Hepatic stellate cell (primary cell): Measurements from ENCODE around the gene CFAP74.

Experiments
- DNase-seq: peaks from one replicate; pipeline ENCODE4 v3.0.0; 2011; ENCODE audit warnings: low spot score

The CFAP74 gene

GRCh38 chr1:1926886-1927660, 76.5 kb downstream of the CFAP74 start:
- DNase-seq: no peak

GRCh38 chr1:1926346-1926811, 77.2 kb downstream of the CFAP74 start:
- DNase-seq: no peak

DNA sequence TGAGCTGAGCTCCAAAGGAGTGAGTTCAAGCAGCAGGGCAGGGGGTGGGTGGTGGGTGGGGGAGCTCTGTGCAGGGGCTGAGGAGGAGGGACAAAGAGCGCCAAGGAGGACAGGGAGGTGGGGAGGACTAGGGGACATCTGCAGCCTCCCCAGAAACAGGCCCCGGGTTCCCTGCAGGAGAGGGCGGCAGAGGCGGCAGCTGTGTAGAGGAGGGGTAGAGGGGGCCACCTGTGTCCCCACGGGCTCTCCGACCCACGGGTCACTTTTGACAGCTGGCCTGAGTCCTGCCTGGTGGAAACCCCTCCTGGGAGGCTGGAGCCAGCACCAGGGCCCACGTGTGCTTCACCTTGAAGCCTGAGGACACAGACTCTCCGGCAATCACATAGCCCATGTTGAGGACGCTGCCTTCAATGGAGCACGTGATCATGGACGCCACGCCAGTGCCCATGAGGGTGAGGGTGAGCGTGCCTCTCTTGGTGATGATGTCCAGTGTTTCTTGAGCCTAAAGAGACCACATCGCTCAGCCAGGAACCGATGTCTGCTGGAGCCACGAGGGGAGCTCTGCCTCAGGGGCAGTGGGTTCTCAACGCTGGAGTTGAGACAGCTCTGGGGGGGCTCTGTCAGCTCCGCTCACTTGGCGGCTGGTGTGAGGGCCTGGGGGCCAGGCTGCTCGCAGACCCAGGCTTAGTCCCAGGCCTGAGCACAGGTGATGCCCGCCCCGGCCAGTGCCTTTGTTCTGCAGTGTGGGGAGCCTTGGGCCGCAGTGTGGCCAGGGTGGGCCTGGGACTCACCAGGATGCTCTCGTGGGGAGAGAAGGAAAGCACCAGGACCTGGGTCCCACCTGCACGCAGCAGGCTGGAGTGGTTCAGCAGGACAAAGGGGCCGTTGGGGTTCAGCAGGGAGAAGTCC, 77.9 kb downstream of the CFAP74 start:
- no peak for DNase-seq

- no peak for DNase-seq
These were observed 78.7 kb downstream of the CFAP74 start for GRCh38 chr1:1924849-1925248.

GRCh38 chr1:1924386-1924785, 79.2 kb downstream of the CFAP74 start:
- no peak for DNase-seq

DNA sequence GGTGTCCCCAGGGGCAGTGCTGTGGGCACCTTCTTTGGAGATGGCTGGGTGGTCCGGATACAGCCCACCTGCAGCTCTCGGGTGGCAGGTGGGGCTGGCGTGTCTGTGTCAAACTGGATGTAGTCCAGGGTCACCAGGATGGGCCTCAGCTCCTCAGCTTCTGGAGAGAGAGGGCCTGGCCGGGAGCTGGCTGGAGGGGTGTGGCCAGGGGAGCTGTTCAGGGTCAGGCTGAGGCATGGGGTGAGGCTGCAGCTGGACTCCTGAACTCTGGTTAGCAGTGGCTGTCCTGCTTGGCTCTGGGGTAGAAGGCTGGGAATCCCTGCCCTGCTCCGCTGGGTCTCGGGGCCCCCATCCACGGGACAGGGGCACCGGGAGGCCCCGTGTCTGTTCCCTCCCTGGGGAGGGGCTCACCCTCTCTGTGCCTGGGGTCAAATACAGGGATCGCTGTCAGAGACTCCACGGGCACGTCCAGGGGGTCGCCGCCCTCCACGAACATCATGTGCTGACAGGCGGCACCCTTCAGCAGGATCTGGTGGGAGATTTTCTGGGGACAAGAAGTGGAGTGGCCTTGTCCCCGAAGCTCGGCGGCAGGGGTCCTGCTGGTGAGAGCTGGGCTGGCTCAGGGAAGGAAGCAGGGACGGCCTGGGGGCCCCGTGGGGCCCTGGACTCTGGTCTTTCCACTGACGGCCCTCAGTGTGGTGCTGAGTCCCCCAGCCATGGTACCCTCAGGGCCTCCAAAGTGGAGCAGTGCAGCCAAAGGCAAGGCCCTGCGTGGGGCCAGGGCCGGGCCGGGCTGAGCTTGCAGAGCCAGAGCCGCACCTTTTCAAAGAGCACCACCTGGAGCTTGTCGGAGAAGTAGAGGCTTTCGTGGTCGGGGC, 80.4 kb downstream of the CFAP74 start:
- DNase-seq: no peak

DNA sequence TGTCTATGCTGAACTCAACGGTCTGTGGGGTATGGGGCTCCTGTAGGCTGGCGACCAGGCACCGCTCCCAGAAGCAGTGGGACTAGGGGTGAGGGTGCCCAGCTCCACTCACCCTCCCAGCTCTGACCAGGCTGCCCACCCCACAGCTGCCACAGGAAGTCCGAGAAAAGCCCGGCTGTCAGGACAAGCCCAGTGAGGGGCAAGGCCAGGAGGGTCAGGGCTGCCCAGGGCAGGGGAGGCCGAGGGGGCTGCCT, 81.0 kb downstream of the CFAP74 start:
- no peak for DNase-seq

DNA sequence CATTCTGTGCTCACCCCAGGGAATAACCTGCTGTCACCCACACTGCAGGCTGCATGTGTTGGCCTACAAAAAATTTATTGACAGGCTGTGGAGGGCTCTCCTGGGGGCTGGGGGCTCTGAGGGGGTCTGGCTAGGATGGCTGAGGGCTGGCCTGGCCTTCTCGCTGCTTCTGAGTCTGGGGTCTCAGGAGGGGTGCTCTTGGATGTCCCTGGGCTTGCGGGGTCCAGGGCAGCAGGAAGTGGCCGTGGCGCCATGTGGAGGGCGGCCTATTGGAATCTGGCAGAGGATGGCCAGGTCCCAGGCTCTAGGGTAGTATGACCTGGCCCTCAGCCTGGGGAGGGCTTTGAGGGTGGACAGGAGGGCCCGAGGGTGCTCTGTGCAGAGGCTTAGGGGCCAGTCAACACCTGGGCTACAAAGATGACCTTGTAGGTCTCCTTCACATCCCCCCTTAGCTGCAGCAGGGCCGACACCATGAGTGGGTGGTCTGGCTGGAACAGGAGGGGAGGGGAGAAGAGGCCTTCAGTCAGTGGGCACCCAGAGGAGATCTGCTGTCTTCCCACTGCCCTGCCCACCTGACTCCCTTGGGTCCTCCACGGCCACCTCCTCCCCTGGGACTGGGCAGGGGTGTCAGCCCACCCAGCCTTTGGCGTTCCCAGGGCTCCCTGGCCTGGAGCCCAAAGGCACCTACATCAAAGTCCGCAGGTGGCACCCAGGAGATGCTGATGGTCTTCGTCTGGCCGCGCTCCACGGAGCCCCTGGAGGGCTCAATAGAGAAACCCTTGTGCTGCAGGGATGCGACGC, 81.5 kb downstream of the CFAP74 start:
- DNase-seq: no peak

DNA sequence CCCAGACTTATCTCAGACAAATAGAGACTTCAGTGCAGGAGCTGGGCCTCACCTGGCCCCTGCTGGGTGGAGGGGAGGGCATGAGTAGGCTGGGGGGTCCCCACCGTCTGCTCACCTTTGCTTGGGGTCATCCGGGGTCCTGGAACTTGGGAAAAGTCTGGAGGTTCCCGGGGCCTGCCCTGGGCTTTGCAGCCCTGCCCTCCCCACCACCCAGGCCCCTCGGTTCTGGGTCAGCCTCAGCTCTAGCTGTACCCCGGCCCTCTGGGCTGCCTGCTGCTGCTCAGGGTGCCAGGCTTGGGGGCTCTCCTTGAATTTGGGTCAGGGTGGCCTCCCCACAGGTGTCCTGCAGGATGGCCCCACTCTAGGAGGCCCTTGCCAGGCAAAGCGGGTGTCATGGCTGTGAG, 82.1 kb downstream of the CFAP74 start:
- DNase-seq: no peak

DNA sequence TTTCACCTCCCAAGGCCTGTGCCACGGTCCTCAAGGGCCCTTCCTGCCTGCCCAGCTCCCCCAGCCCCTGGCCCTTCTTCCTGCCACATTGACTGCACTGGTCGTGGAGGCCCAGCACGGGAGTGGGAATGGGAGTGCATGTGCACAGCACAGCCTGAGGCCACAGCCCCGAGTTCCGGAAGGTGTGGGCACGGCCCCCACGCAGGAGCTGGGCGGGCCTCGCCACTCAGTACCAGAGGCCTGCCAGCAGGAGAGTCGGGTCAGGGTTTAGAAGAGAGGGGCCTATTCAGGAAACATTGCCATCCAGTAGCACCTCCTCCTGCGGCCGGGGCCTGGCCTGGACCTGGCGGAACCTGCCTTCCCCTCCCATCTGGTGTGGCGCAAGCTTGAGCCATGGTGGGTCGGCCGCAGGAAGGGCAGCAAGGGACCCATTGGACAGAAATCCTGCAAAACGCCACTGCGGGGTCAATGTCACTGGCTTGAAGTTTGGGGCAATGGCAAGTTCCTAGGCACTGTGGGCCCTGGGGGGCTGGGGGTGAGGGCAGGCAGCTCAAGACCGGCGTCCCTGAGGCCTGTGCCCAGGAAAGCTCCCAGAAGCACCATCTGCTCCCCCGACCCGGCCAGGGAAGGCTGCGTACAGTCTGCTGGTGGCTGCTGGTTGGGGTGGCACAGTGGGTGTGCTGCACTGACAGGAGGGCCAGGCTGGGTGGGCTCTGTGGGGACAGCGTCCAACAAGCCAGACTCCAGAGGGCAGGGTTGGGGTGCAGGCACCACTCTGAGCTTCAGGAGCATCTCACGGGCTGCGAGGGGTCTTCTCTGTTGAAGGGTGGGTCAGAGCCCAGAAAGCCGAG, 82.8 kb downstream of the CFAP74 start:
- no peak for DNase-seq

DNA sequence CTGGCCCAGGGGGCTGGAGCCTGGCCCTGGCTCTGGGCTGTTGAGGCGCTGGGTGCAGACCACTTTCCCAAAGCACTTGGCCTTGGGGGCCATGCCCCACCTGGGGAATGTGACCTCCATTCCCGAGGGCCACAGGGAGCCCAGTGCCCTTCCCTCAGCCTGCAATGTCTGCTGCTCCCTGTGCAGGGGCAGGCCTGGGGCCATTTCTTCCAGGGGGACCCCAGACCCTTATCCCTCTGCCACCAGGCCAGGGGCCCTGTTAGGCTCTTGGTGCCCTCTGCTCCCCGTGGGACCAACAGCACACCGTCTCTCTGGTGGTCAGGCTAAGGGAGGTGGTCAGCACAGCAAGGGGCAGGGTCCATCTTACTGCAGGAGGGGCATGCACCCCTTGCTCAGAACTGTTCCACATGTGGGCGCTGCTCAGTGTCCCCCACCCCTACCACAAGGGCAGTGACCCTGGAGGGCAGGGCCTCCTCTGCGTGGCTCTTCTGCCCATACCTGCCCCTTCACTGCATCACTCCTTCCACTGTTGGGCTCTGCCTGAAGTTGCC, 83.5 kb downstream of the CFAP74 start:
- DNase-seq: no peak

DNA sequence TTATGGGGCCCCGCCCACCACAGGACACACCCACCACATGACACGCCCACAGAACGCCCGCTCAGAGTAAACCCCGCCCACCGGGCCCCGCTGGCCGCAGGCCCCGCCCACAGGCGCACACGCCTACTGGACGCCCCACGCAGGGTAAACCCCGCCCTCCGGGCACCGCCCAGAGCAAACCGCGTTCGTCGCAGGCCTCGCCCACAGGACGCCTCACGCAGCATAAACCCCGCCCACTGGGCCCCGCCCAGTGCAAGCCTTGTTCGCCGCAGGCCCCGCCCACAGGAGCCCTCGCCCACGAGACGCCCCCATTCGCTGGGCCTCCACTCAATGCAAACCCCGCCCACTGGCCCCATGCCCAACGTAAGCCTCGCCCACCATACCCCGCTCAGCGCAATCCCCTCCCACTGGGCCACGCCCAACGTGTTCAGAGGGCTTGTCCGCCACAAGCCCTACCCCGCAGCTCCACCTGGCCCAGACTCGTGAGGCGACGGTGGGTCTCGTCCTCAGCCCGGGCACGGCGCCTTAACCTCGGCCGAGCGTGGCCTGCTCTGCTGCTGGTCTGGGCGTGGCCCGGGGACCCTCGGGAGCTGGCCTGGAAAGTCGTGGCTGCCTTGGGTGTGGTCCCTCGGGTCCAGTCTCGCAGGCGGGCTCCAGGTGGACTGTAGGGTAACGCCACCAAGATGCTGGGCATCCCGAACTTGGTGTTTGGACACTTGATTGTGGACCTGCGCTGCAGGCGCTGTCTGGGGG, 84.1 kb downstream of the CFAP74 start:
- peak; percentile 100 for DNase-seq

DNA sequence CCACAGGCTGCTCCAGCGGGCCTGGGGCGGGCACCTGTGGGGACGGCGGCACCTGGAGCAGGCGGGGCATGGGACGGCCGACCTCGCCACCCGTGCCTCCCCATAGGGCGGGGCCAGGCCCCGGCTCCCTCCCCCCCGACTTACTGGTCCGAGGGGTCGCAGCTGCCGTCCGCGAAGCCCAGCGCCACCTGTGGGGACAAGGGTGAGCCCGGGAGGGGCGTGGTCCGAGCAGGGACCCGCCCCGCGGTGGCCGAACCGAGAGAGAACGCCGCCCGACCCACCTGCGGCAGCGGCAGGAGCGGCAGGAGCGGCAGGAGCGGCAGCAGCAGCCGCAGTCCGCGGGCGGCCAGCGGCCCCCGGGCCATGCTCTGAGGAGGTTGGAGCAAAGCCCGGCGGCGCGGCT, 84.7 kb downstream of the CFAP74 start, which contains the start of gene TMEM52:
TSS of gene TMEM52 (minus strand) at position 379 of the 403 bp plus-strand sequence. CDS start at position 365, 14 bp downstream.
- DNase-seq: no peak

- no peak for DNase-seq
These were observed 85.3 kb downstream of the CFAP74 start for GRCh38 chr1:1917995-1918900.

GRCh38 chr1:1917304-1917976, 86.1 kb downstream of the CFAP74 start:
- DNase-seq: no peak

DNA sequence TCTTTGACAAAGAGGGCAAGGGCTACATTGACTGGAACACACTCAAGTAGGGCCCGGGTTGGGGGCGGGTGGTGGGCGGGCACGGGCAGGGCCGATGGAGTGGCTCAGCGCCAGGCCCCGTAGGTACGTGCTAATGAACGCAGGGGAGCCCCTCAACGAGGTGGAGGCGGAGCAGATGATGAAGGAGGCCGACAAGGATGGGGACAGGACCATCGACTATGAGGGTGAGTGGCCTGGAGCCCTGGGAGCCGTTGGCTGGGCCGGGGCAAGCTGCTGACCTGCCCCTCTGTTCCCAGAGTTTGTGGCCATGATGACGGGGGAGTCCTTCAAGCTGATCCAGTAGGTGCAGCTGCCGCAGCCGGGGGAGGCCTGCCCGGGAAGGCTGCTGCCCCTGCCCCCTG, 86.7 kb downstream of the CFAP74 start:
- DNase-seq: no peak

GRCh38 chr1:1915911-1916840, 87.4 kb downstream of the CFAP74 start:
- no peak for DNase-seq
